GM19395 (cell line): ENCODE data around the gene ZNF507.
"Not testable (repeated sequence)": the region's sequence is repeated elsewhere in the genome, so short reads cannot be mapped to it uniquely, and the experiment has no call there.

Source experiments
- ATAC-seq: cut with Tn5 transposase; IDR thresholded peaks from one replicate; pipeline ENCODE4 v1.9.1; 2021; ENCODE audit warnings: mild to moderate bottlenecking, moderate library complexity; ENCODE audit not compliant: unreplicated experiment

The ZNF507 gene

GRCh38 chr19:32367063-32367462 is 21.7 kb downstream of the ZNF507 start:
- ATAC-seq = no peak

DNA sequence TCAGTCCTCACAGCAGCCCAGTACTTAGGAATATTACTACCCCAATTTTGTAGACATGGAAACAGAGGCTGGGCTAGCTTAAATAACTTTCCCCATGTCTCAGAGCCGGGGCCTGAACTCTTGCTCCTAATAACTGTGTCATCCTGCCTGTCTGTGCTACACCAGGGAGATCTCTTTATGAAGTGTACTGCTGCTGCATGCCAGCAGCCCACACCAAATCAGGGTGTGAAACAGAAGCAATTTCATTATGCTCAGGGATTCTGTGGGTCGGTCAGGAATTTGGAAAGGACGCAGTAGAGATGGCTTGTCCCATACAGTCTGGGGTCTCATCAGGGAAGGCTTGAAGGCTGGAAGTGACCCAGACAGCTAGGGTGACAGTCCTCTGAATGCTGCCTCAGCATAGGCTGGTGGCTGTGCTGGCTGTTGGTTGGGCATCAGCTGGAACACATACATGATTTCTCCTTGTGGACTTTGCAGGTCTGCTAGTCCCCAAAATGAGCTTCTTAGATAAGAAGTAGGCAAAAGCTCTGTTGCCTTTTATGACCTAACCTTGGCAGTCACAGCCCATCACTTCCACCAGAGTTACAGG is 22.6 kb downstream of the ZNF507 start:
- no peak for ATAC-seq

DNA sequence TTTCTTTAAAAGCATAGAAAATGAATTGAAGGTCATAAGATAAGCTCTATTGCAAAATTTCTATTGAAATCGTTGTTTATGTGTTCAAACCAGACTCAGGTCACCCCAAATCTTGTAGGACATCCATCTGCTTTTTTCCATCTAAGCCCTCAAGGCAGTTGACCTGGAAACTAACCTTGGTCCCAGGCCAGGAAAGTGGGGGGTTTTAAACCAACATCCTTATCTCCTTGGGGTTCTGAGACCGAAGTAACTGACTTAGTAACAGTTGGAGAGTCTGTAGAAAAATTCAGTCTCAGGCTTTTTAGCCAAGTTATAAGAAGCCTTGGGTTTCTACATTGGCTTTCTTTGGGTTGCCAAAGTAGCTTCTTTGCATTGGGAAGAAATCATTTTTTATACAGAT is 23.4 kb downstream of the ZNF507 start:
- ATAC-seq = no peak

DNA sequence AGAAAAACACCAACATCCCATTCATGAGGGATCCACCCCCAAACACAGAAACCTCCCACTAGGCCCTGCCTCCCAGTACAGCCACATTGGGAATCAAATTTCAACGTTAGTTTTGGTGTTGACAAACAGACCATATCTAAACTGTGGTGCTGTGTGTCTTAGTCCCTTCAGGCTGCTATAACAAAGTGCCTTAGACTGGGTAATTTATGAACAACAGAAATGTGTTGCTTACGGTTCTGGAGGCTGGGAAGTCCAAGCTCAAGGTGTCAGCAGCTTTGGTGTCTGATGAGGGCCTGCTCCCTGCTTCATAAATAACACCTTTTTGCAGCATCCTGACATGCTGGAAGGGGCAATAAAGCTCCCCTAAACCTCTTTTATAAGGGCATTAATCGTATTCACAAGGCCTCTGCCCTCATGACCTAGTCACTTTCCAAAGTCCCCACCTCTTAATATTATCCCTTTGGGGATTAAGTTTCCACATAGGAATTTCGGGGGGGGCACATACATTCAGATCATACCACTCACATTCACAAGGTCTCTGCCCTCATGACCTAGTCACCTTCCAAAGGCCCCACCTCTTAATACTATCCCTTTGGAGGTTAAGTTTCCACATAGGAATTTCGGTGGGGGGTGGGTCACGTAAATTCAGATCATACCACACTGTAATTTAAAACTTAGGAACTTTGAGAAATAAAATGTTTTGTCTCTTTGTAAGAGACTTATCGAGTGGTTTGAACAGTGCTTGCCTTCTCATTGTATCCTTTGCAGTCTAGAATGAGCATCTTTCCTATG is 27.5 kb downstream of the ZNF507 start:
- ATAC-seq = no peak

DNA sequence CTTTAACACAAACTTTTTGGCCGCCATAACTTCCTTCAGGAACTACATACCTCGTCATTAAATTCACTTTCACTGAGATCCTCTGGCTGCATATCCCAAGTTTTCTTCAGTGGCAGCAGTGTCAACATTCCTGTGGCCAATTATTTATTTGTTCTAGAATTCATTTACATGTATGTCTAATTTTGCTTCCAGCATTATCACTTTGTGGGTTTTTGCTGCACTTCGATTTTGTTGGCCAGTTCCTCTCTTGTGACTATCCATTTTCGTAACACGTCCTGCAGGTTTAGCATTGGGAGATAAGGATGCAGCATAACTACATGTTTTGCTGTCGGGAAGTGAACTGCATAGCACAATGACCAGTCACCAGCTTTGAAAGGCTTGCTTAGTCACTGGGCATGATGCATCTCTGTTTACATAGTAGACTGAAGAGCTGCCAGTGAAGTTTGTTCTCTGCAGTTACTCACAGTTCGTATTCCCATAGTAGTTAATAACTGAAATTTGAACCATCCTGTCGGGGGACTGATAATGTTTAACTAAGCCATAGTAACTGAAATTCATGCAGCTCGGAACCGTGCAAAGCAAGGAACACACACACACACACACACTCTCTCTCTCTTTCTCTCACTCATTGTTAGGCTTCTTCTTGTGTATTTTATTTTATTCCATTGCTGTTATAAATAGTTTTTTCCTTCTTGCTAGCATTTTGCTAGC is 28.3 kb downstream of the ZNF507 start:
- ATAC-seq = no peak

DNA sequence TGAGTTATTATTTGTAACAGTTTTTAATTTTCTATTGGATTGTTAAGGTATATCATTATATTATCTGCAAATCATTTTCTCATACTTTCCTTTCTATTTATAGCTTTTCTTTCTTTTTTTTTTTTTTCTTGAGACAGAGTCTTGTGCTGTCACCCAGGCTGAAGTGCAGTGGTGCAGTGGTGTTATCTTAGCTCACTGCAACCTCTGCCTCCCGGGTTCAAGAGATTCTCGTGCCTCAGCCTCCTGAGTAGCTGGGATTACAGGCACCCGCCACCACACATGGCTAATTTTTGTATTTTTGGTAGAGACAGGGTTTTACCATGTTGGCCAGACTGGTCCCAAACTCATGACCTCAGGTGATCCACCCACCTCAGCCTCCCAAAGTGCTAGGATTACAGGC is 29.0 kb downstream of the ZNF507 start:
- not testable (repeated sequence) for ATAC-seq

GRCh38 chr19:32377088-32377487 is 31.7 kb downstream of the ZNF507 start:
- ATAC-seq = not testable (repeated sequence)

DNA sequence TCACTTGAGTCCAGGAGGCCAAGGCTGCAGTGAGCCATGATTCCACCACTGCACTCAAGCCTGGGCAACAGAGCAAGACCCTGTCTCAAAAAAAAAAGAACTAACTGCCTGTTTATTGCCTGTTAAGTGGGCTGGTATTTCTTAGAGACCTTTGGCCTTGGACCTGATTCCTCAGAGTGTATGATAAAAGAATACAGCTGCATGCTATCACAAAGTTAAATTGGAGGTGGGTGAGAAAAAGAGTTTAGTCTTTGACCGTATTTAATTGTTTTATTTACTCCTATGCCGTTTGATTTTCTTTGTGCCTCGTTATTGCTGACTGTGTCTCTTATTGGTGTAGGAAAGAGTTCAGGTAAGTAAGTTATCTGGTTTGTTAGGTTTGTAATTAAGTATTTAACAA is 34.9 kb downstream of the ZNF507 start:
- no peak for ATAC-seq

DNA sequence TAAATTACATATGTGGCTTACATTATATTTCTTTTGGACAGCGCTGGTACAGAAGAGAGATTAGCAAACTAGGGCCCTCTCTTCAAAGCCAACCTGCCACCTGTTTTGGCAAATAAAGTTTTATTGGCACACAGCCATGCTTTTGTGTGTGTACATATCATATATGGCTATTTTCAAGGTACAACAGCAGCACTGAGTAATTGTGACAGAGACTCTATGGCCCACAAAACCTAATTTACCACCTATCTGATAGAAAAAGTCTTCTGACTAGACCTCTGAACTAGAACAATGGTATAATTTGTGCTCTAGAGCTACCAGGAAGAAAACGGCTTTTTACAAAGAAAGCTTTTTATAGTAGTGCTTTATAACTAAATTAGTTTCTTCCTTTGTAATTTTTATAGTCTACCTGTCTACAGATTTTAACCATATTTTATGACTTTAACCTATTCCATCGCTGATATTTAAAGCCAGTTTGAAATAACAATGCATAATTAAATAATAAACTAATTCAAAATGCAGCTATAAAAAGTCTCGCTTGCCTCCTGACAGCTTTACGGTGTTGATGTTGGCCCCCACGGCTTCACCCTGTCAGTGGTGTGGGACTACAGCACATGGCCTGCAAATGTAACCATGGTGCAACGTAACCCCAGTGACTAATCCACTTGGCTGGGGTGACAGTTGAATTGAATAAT is 42.4 kb downstream of the ZNF507 start:
- ATAC-seq = no peak

DNA sequence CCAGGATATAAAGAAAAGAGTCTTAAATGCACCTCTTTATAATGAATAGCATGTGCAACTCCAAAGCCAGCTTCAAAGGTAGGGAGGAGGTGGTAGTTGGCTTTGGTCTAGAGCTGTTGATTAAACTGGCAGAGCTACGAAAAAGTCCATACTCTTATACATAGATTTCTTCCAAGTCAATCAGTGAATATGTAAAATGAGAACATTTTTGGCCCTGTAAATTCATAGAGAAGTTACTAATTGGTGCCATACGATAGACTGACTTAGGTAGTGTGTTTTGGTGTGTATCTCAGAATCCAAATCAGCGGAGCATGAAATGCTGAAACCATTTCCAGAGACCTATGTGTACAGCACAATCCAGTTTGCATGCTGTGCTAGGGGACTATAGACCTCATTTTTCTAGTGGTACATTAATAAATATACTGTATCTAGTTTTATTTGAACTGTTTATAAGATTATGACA is 43.0 kb downstream of the ZNF507 start:
- no peak for ATAC-seq

DNA sequence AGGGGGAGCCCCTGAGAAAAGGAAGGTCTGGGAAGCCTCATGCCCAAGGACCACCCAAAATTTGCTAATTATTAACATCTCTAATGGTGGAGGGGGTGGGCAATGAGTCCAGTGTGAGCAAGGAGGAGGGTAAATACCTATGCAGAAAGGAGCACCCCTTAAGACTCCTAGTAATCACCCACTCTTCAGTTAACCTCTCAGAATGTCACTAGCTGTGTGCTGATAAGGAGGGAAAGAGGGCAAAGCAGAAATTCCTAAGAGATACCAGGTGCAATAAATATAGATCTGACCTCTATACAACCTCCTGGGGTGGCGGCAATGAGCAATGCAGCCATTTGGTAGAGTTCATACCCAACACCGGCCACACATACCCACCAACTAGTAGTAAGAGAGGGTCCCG is 47.5 kb downstream of the ZNF507 start:
- ATAC-seq = no peak

DNA sequence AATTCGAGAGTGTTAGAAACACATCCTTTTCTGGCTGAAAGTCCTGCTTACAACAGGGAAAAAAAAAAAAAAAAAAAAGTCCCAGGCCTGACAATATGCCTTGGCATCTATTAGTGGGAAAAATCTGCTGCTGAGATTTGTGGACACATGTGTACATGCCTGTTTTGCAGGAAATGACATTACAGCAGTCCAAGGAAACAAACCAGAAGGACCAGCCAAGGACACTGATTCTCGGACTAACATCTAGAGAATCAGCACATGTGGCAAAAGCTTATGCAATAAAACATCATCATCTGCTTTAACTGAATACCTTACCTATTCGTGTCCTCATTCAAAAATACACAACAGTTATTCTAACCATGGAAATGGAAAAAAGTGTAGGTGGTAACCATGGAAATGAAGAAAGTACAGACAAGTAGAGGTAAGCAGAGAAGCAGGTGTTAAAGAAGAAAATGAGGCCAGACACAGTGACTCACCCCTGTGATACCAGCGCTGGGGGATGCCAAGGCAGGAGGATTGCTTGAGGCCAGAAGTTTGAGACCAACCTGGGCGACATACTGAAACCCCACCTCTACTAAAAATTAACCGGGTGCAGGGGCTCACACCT is 50.7 kb downstream of the ZNF507 start:
- ATAC-seq = no peak

GRCh38 chr19:32397671-32398101 is 52.3 kb downstream of the ZNF507 start:
- ATAC-seq = no peak

- ATAC-seq = no peak
Observed at GRCh38 chr19:32401992-32402391, 56.6 kb downstream of the ZNF507 start.

GRCh38 chr19:32403291-32403995 is 58.0 kb downstream of the ZNF507 start:
- no peak for ATAC-seq

DNA sequence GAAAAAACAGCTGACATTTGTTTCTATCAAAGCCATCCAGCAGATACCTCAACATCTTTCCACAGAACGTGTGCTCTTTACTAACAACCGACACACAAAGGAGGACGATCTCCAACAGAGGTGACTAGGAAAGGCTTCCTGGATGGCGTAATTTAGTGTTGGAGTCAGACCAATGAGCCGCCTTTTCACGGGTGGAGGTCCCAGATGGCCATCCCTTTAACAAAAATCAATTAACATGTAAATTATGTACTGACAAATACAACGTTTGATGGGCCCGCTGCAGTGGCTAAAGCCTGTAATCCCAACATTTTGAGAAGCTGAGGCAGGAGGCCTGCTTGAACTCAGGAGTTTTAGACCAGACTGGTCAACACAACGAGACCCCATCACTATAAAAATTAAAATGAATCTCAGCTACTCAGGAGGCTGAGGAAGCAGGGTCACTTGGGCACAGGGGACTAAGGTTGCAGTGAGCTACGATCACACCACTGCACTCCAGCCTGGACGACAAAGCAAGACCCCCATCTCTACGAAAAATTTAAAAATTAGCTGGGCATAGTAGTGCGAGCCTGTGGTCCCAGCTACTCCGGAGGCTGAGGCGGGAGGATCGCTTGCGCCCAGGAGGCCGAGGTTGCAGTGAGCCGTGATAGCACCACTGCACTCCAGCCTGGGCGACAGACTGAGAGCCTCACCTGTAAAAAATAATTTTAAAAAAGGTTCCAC is 59.0 kb downstream of the ZNF507 start:
- no peak for ATAC-seq

- ATAC-seq = peak; percentile 22
Observed at GRCh38 chr19:32404933-32405430, 59.6 kb downstream of the ZNF507 start.

- ATAC-seq = peak; percentile 95
Observed at GRCh38 chr19:32405431-32406160, 60.2 kb downstream of the ZNF507 start, which contains the start of gene DPY19L3. Gene DPY19L3, plus strand, starts transcription at chr19:32405770. Its CDS starts 2,484 bp downstream, at chr19:32408254.
